Stomach (tissue), 9 donors: Measurements from ENCODE around the gene IFT43. TPM values are rescaled to one million over a fixed set of nuclear protein-coding genes. Genes with fewer than 3 reads are reported as not detected.

ENCODE experiments used
- DNase-seq, 2 donors: peaks; one replicate each; pipeline versions ENCODE4 v3.0.0 to v3.0.0-alpha.2; 2013 to 2019
- H3K27ac ChIP-seq, 5 donors: fragments of 200-600 bp in 4 of 5; sonication (generic) in 4 of 5; one replicate each; pipeline ENCODE4 v1.5.1; 2013 to 2019; ENCODE audit warnings: mild to moderate bottlenecking in 1 of 5, moderate library complexity in 1 of 5
- H3K27me3 ChIP-seq, 3 donors: fragments of 200-600 bp; sonication (generic); one replicate each; pipeline ENCODE4 v1.5.1; 2017 to 2019; ENCODE audit warnings: mixed run types in 1 of 3
- H3K36me3 ChIP-seq, 4 donors: fragments of 200-600 bp; sonication (generic); 1 replicate in 3 of 4; 2 replicates in 1 of 4; pipeline ENCODE4 v1.5.1; 2016 to 2019
- H3K4me1 ChIP-seq, 4 donors: fragments of 200-600 bp; sonication (generic); one replicate each; pipeline ENCODE4 v1.5.1; 2016 to 2019
- H3K4me3 ChIP-seq, 4 donors: fragments of 200-600 bp; sonication (generic) in 3 of 4; one replicate each; pipeline ENCODE4 v1.5.1; 2016 to 2019; ENCODE audit warnings: mild to moderate bottlenecking in 1 of 4
- H3K9me3 ChIP-seq, 4 donors: fragments of 200-600 bp; sonication (generic); one replicate each; pipeline ENCODE4 v1.5.1; 2016 to 2019
- EP300 ChIP-seq: sonication (generic); formaldehyde crosslinking; IDR thresholded peaks from one replicate; pipeline ENCODE4 v1.6.1; 2017; ENCODE audit warnings: antibody characterized with exemption
- POLR2A ChIP-seq, 4 donors: fragments of 450-650 bp; IDR thresholded peaks; one replicate each; pipeline ENCODE4 v1.6.1; 2016; ENCODE audit warnings: antibody characterized with exemption in 4 of 4, control low read depth in 2 of 4, mild to moderate bottlenecking in 1 of 4, moderate library complexity in 1 of 4
- POLR2AphosphoS5 ChIP-seq, 3 donors: sonication (generic); formaldehyde crosslinking; IDR thresholded peaks; one replicate each; pipeline ENCODE4 v1.6.1; 2016; ENCODE audit warnings: antibody characterized with exemption in 3 of 3
- WGBS, 5 donors: extraction: QIAGEN DNeasy Blood & Tissue Kit in 3 of 5; methylation state at CpG; one replicate each; pipeline versions ENCODE4 v1.1.5 to v1.1.7; 2013 to 2018; 5-methylcytosine and 5-hydroxymethylcytosine counted together
- intact Hi-C: fragments of 100-400 bp; cut with DNase I; formaldehyde crosslinking; loops from one replicate; pipeline ENCODE4 v1.15.1; 2023; ENCODE audit warnings: low total_unique reads
- polyA plus RNA-seq, 3 donors: library from polyadenylated mRNA; stranded (reverse); fragments of 200-250 nt; gene quantifications; one replicate each; pipeline ENCODE4 v1.2.3, GENCODE V29; 2013
- total RNA-seq, 5 donors: library from RNA; depleted of rRNA; stranded (reverse); fragments of >200 nt; gene quantifications; one replicate each; pipeline versions ENCODE4 v1.1.0 to v1.2.3, GENCODE V29; 2014 to 2016
- TF ChIP-seq, protein P1 (sequence below), 7 experiments: fragments of 450-650 bp in 4 of 7; fragments of 200-600 bp in 3 of 7; sonication (generic) in 3 of 7; IDR thresholded peaks; one replicate each; pipeline ENCODE4 v1.5.1; 2016 to 2019; ENCODE audit warnings: antibody characterized with exemption in 7 of 7, control low read depth in 2 of 7, mild to moderate bottlenecking in 1 of 7
- donor health status: healthy with polysubstance abuse.
- donor health status: Bipolar disorder and iron deficiency.
- donor health status: healthy.

IFT43 gene
- total and polyA plus RNA-seq, 8 donors = 7.6 to 129 (median 41.0) TPM

- DNase-seq = no peak
- Histone ChIP-seq H3K27me3 (no peaks in the 10 kb centered on the region), H3K4me1 (peaks cover 0 to 14% (median 0%) of the 10 kb centered on the region in 4 donors), H3K36me3 (peaks cover 0 to 19% (median 9%) of the 10 kb centered on the region in 4 donors), H3K9me3 (no peaks in the 10 kb centered on the region), H3K4me3 (no peak overlapping the region), H3K27ac (peak overlapping the region in 1 of 5 donors; percentile 0)
- 56 to 71% (median 66%) methylated on average over 8 of the region's 8 CpGs for WGBS, 5 donors
- intact Hi-C loops = no loop called here
- TF ChIP-seq POLR2AphosphoS5 (IDR thresholded peaks at IDR 0.05) (no peak), EP300 (no peak), POLR2A (IDR thresholded peaks at IDR 0.05) (no peak)
- TF ChIP-seq, protein P1, sequence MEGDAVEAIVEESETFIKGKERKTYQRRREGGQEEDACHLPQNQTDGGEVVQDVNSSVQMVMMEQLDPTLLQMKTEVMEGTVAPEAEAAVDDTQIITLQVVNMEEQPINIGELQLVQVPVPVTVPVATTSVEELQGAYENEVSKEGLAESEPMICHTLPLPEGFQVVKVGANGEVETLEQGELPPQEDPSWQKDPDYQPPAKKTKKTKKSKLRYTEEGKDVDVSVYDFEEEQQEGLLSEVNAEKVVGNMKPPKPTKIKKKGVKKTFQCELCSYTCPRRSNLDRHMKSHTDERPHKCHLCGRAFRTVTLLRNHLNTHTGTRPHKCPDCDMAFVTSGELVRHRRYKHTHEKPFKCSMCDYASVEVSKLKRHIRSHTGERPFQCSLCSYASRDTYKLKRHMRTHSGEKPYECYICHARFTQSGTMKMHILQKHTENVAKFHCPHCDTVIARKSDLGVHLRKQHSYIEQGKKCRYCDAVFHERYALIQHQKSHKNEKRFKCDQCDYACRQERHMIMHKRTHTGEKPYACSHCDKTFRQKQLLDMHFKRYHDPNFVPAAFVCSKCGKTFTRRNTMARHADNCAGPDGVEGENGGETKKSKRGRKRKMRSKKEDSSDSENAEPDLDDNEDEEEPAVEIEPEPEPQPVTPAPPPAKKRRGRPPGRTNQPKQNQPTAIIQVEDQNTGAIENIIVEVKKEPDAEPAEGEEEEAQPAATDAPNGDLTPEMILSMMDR (IDR thresholded peaks at IDR 0.05) = no peak
Observed at GRCh38 chr14:76088326-76088725, 102.8 kb downstream of the IFT43 start.

GRCh38 chr14:76088771-76089571 lies 103.4 kb downstream of the IFT43 start:
- WGBS, 5 donors = 49 to 67% (median 65%) methylated on average over 16 of the region's 16 CpGs
- Histone ChIP-seq H3K4me3 (no peak overlapping the region), H3K9me3 (no peaks in the 10 kb centered on the region), H3K27ac (peak overlapping the region in 1 of 5 donors; percentile 0), H3K27me3 (peaks cover 0 to under 1% (median 0%) of the 10 kb centered on the region in 3 donors), H3K4me1 (peaks cover 0 to 14% (median 0%) of the 10 kb centered on the region in 4 donors), H3K36me3 (peaks cover 0 to 13% (median 3%) of the 10 kb centered on the region in 4 donors)
- DNase-seq = peak in 1 of 2 donors; percentile 70
- TF ChIP-seq, protein P1 (IDR thresholded peaks at IDR 0.05) = no peak
- TF ChIP-seq POLR2AphosphoS5 (IDR thresholded peaks at IDR 0.05) (no peak), EP300 (no peak), POLR2A (IDR thresholded peaks at IDR 0.05) (no peak)
- intact Hi-C loops = no loop called here

DNA sequence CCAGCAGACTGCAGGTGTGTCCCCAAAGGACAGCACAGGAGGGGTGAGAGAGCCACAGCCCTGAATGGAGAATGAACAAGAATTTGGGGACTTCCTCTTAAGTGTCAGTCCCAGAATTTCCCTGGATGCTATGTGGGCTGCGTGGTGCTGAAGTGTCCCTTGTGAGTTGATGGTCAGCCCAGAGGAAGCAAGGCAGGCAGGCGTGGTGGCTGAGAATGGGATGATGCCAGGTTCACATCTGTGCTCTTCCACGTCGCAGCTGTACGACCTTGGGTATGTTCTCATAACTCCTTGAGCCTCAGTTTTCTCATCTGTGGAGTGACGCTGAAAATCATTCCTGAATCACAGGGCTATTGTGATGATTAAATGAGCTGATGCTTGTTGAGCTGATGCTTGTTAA lies 104.0 kb downstream of the IFT43 start:
- TF ChIP-seq POLR2A (IDR thresholded peaks at IDR 0.05) = no peak
- no peak for TF ChIP-seq POLR2AphosphoS5 (IDR thresholded peaks at IDR 0.05)
- TF ChIP-seq, protein P1 (IDR thresholded peaks at IDR 0.05) = no peak
- TF ChIP-seq EP300 = no peak
- peaks cover 0 to 14% (median 0%) of the 10 kb centered on the region in 4 donors for H3K4me1 ChIP-seq
- DNase-seq = no peak
- H3K36me3 ChIP-seq = peaks cover 0 to 8% (median 0%) of the 10 kb centered on the region in 4 donors
- no peak overlapping the region for H3K4me3 ChIP-seq
- H3K27me3 ChIP-seq = peaks cover 0 to 4% (median 0%) of the 10 kb centered on the region in 3 donors
- no peaks in the 10 kb centered on the region for H3K9me3 ChIP-seq
- intact Hi-C loops = no loop called here
- 55 to 75% (median 71%) methylated on average over 6 of the region's 6 CpGs for WGBS, 5 donors
- no peak overlapping the region for H3K27ac ChIP-seq

DNA sequence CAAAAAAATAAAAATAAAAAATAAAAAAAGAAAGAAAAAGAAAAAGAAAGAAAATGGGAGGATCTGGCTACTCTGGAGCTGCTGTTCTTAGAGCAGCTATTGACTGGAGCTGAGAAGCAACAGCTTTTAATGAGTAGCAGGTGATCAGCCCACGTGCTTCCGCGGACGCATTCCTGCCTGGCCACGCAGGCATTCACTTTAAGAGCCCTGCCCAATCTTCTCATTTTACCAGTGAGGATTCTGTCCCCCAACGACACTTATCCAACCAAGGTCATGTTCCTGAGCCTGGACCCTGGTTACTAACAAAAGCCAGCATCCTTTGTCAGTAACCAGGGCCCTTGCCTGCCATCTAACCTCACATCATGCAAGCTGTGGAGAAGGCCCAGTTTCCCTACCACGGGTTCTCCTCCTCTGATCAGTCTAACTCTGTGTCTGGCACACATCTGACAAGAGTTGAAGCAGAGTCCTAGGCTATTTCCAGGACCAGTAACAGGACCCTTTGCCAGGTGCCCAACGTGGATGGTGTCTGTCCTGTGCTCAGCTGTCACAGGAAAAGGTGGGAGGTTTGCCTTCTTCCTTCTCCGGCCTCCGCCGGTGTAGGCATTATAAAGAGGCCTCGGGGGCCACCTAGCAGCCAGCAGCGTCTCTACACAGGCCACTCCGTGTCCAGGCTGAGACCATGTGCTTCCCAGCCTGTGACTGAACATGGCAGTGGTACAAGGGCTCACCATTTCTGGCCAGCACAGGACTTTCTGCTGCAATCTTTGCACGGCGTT lies 105.2 kb downstream of the IFT43 start:
- intact Hi-C loops = no loop called here
- Histone ChIP-seq H3K27ac (no peak overlapping the region), H3K4me1 (peaks cover 0 to 14% (median 0%) of the 10 kb centered on the region in 4 donors), H3K9me3 (no peaks in the 10 kb centered on the region), H3K36me3 (no peaks in the 10 kb centered on the region), H3K27me3 (peaks cover 0 to 4% (median 0%) of the 10 kb centered on the region in 3 donors), H3K4me3 (no peak overlapping the region)
- DNase-seq = peak in 1 of 2 donors; percentile 40
- 66 to 75% (median 69%) methylated on average over 13 to 16 of the region's 16 CpGs for WGBS, 5 donors
- TF ChIP-seq EP300 (no peak), POLR2AphosphoS5 (IDR thresholded peaks at IDR 0.05) (no peak), POLR2A (IDR thresholded peaks at IDR 0.05) (no peak)
- TF ChIP-seq, protein P1 (IDR thresholded peaks at IDR 0.05) = no peak
